ENCODE measurements around the gene NLN. TPM values are rescaled to one million over a fixed set of nuclear protein-coding genes. Genes with fewer than 3 reads are reported as not detected.

Gene NLN
- total RNA-seq, 1 donor from 2014 or later = 45.8 TPM

DNA sequence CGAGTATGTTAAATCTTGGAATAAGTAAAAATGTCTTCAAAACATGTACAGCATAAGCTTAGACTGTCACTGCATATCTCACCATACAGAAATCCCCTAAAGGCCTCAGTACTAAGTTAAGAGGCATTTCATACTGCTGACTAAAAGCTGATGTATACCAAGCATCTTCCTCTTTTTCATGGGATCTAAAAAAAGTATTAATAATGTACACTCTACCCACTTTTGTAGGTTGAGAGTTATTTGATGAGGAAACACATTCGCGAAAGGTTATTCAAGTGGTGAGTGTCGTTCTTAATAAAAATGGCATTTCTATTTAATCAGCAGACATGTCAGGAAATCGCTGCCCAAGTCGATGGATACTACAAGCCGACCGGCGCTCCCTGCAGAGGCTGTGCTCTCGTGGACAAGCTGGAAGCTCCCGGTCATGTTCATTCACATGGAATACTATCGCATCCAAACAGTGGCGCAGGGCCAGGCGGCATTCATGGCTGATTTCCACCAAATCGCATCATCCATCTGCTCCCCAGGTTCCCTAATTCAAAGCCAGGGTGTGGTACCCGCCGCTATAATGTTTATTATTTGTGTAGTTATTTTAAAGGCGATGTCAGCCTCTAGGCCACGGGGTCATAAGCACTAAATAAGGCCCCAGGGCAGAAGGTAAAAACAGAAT is 820 bp upstream of the NLN start:
- peaks cover 22% of the 10 kb centered on the region for H3K4me1 Mint-ChIP-seq (ENCODE audit: unreplicated experiment)
- TF ChIP-seq CTCF (IDR thresholded peaks at IDR 0.05; ENCODE audit: unreplicated experiment) = no peak
- peak overlapping the region; percentile 90 for H3K4me3 Mint-ChIP-seq (ENCODE audit: unreplicated experiment)
- peak overlapping the region; percentile 44 for H3K27ac Mint-ChIP-seq (ENCODE audit: unreplicated experiment)
- DNase-seq (ENCODE audit: low spot score) = peak; percentile 47
- H3K9me3 Mint-ChIP-seq (ENCODE audit: unreplicated experiment) = no peaks in the 10 kb centered on the region
- peaks cover 8% of the 10 kb centered on the region for H3K36me3 Mint-ChIP-seq (ENCODE audit: low read depth, unreplicated experiment)
- peaks cover 6% of the 10 kb centered on the region for H3K27me3 Mint-ChIP-seq (ENCODE audit: unreplicated experiment)

GRCh38 chr5:65722575-65723403 is 784 bp downstream of the NLN start:
- peaks cover 8% of the 10 kb centered on the region for H3K36me3 Mint-ChIP-seq (ENCODE audit: low read depth, unreplicated experiment)
- peak; percentile 15 for DNase-seq (ENCODE audit: low spot score)
- H3K4me3 Mint-ChIP-seq (ENCODE audit: unreplicated experiment) = peak overlapping the region; percentile 99
- H3K9me3 Mint-ChIP-seq (ENCODE audit: unreplicated experiment) = no peaks in the 10 kb centered on the region
- no peak for TF ChIP-seq CTCF (IDR thresholded peaks at IDR 0.05; ENCODE audit: unreplicated experiment)
- H3K4me1 Mint-ChIP-seq (ENCODE audit: unreplicated experiment) = peaks cover 29% of the 10 kb centered on the region
- H3K27ac Mint-ChIP-seq (ENCODE audit: unreplicated experiment) = peak overlapping the region; percentile 82
- peaks cover 6% of the 10 kb centered on the region for H3K27me3 Mint-ChIP-seq (ENCODE audit: unreplicated experiment)

DNA sequence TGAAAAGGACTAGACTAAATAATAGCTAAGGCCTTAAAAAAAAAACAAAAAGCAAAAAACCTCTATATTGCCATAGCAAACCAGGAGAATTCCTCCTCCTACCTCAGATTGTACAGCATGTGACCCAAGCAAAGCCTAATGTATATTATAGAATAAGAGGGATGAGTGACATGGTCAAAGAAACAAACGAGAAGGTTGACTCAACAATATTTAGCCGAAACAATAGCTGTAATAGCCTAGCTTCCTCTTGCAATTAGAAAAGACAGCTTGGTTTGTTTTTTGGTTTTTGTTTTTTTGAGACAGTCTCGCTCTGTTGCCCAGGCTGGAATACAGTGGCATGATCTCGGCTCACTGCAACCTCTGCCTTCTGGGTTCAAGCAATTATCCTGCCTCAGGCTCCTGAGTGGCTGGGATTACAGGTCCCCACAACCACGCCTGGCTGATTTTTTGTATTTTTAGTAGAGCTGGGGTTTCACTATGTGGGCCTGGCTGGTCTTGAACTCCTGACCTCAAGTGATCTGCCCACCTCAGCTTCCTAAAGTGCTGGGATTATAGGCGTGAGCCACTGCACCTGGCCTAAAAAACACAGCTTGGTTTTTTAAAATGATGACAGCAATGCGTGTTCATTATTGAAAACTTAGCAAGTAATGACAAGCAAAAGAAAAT is 5.6 kb downstream of the NLN start:
- no peak overlapping the region for H3K27ac Mint-ChIP-seq (ENCODE audit: unreplicated experiment)
- H3K27me3 Mint-ChIP-seq (ENCODE audit: unreplicated experiment) = peaks cover 4% of the 10 kb centered on the region
- H3K4me3 Mint-ChIP-seq (ENCODE audit: unreplicated experiment) = no peak overlapping the region
- H3K36me3 Mint-ChIP-seq (ENCODE audit: low read depth, unreplicated experiment) = peaks cover 6% of the 10 kb centered on the region
- TF ChIP-seq CTCF (IDR thresholded peaks at IDR 0.05; ENCODE audit: unreplicated experiment) = no peak
- H3K9me3 Mint-ChIP-seq (ENCODE audit: unreplicated experiment) = no peaks in the 10 kb centered on the region
- no peak for DNase-seq (ENCODE audit: low spot score)
- peaks cover 26% of the 10 kb centered on the region for H3K4me1 Mint-ChIP-seq (ENCODE audit: unreplicated experiment)

- H3K4me1 Mint-ChIP-seq (ENCODE audit: unreplicated experiment) = peaks cover 20% of the 10 kb centered on the region
- peaks cover 2% of the 10 kb centered on the region for H3K27me3 Mint-ChIP-seq (ENCODE audit: unreplicated experiment)
- no peaks in the 10 kb centered on the region for H3K9me3 Mint-ChIP-seq (ENCODE audit: unreplicated experiment)
- no peak for TF ChIP-seq CTCF (IDR thresholded peaks at IDR 0.05; ENCODE audit: unreplicated experiment)
- DNase-seq (ENCODE audit: low spot score) = no peak
- H3K27ac Mint-ChIP-seq (ENCODE audit: unreplicated experiment) = no peak overlapping the region
- H3K4me3 Mint-ChIP-seq (ENCODE audit: unreplicated experiment) = no peak overlapping the region
- no peaks in the 10 kb centered on the region for H3K36me3 Mint-ChIP-seq (ENCODE audit: low read depth, unreplicated experiment)
Measured at GRCh38 chr5:65728218-65728617, 6.2 kb downstream of the NLN start.

All from endothelial cell (in vitro differentiated cells).